GM12892 (cell line): Measurements from ENCODE around the gene CXCR5.

Experiments used
- POLR2A ChIP-seq: IDR thresholded peaks from 2 replicates; pipeline ENCODE4 v1.6.1; 2011; ENCODE audit warnings: low read depth, low read length, control low read depth
- POLR2AphosphoS5 ChIP-seq: IDR thresholded peaks from 2 replicates; pipeline ENCODE4 v1.6.1; 2011; ENCODE audit warnings: low read depth, low read length, control low read depth

- no peak for TF ChIP-seq POLR2AphosphoS5
- TF ChIP-seq POLR2A = no peak
Measured at GRCh38 chr11:118873804-118874203, 9.9 kb upstream of the CXCR5 start.
